A673 (cell line): ENCODE measurements around the gene STAT5B. TPM values are rescaled to one million over a fixed set of nuclear protein-coding genes. Genes with fewer than 3 reads are reported as not detected.

Source experiments
- BruUV-seq: library from RNA; stranded (reverse); fragments of 400-500 nt; replicated peaks from 2 replicates; lab custom pipeline; 2021; lab: Mats Ljungman, UMichigan
- CTCF ChIA-PET: fragments of 300-600 bp; sonication (Branson Sonifier 250); formaldehyde crosslinking; loops from one replicate; lab custom pipeline; 2022; ENCODE audit warnings: antibody characterized with exemption; lab: Charles Lee
- POLR2A ChIA-PET: fragments of 300-600 bp; sonication (Branson Sonifier 250); formaldehyde crosslinking; loops from one replicate; lab custom pipeline; 2022; ENCODE audit warnings: antibody characterized with exemption; ENCODE audit not compliant: low non-redundant PET; lab: Charles Lee
- DNase-seq: peaks from one replicate; pipeline ENCODE4 v3.0.0-alpha.2; 2015; ENCODE audit warnings: low spot score
- H3K27ac ChIP-seq: fragments of 200-600 bp; sonication (generic); 2 replicates; pipeline ENCODE4 v1.5.1; 2016; ENCODE audit warnings: mixed run types, low read depth, mild to moderate bottlenecking, mixed read lengths, antibody characterized with exemption, low read length; ENCODE audit not compliant: poor library complexity, severe bottlenecking
- H3K27me3 ChIP-seq: fragments of 200-600 bp; sonication (generic); replicated peaks from 2 replicates; pipeline ENCODE4 v1.6.1; 2017; ENCODE audit warnings: mixed run types, low read depth, mild to moderate bottlenecking, mixed read lengths, antibody characterized with exemption, low read length; ENCODE audit not compliant: insufficient read depth, poor library complexity
- H3K36me3 ChIP-seq: fragments of 200-600 bp; sonication (generic); 2 replicates; pipeline ENCODE4 v1.6.1; 2016; ENCODE audit warnings: mixed run types, mild to moderate bottlenecking, mixed read lengths, antibody characterized with exemption, low read length; ENCODE audit not compliant: insufficient read depth, poor library complexity, severe bottlenecking
- H3K4me1 ChIP-seq: fragments of 200-600 bp; sonication (generic); 2 replicates; pipeline ENCODE4 v1.6.1; 2017; ENCODE audit warnings: mixed run types, mild to moderate bottlenecking, mixed read lengths, antibody characterized with exemption, low read length; ENCODE audit not compliant: insufficient read depth, poor library complexity, severe bottlenecking
- H3K4me3 ChIP-seq: fragments of 200-600 bp; sonication (generic); 2 replicates; pipeline ENCODE4 v1.5.1; 2016; ENCODE audit warnings: low read depth, mixed run types, mild to moderate bottlenecking, mixed read lengths, low read length; ENCODE audit not compliant: poor library complexity, severe bottlenecking
- H3K9me3 ChIP-seq: fragments of 200-600 bp; sonication (generic); 2 replicates; pipeline ENCODE4 v1.6.1; 2016; ENCODE audit warnings: mixed run types, low read depth, mild to moderate bottlenecking, mixed read lengths, antibody characterized with exemption, low read length; ENCODE audit not compliant: poor library complexity, severe bottlenecking
- EZH2 ChIP-seq: fragments of 200-600 bp; sonication (generic); IDR thresholded peaks from 2 replicates; pipeline ENCODE4 v1.6.1; 2017; ENCODE audit warnings: borderline replicate concordance, low read depth, mild to moderate bottlenecking, mixed read lengths, antibody characterized with exemption, low read length; ENCODE audit not compliant: poor library complexity, severe bottlenecking
- intact Hi-C: fragments of 100-400 bp; cut with micrococcal nuclease; formaldehyde crosslinking; loops from one replicate; pipeline ENCODE4 v1.10.0; 2022; ENCODE audit not compliant: unreplicated experiment
- total RNA-seq: library from RNA; stranded (reverse); gene quantifications from 2 replicates; pipeline ENCODE4 v1.2.3, GENCODE V29; 2021
- TF ChIP-seq, protein P1 (sequence below): fragments of 300-800, 200-600 bp; sonication (generic); conservative IDR thresholded peaks from 2 replicates; pipeline ENCODE4 v1.5.1; 2017; ENCODE audit warnings: low read depth, mild to moderate bottlenecking, antibody characterized with exemption, low read length, moderate library complexity, mixed read lengths

Gene STAT5B
- total RNA-seq, 1 experiment from 2014 or later: 11.2 TPM

DNA sequence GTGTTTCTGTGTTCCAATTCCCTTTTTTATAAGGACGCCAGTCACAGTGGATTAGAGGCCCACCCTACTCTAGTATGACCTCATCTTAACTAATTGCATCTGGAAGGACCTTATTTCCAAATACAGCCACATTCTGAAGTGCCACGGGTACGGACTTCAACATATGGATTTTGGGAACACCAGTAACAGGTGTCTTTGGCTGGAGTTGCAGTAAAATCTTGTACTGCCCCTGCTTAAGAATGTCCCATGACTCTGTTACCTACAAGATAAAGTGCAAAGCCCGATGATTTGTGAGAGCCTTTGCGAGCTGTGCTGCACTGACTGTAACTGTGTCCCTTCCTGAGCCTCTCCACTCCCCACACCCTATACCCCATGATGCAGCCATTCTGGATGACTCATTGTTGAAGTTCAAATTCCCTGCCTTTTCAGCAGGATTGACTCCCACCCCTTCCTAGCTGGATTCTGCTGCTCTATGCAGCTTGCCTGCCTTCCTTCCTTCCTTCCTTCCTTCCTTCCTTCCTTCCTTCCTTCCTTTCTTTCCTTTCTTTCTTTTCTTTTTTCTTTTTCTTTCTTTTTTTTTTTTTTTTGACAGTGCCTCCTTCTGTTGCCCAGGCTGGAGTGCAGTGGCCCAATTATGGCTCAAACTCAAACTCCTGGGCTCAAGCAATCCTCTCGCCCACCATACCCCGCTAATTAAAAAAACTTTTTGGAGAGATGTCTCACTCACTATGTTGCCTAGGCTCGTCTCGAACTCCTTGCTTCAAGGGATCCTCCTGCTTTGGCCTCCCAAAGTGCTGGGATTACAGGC is 93.1 kb downstream of the STAT5B start:
- TF ChIP-seq, protein P1, sequence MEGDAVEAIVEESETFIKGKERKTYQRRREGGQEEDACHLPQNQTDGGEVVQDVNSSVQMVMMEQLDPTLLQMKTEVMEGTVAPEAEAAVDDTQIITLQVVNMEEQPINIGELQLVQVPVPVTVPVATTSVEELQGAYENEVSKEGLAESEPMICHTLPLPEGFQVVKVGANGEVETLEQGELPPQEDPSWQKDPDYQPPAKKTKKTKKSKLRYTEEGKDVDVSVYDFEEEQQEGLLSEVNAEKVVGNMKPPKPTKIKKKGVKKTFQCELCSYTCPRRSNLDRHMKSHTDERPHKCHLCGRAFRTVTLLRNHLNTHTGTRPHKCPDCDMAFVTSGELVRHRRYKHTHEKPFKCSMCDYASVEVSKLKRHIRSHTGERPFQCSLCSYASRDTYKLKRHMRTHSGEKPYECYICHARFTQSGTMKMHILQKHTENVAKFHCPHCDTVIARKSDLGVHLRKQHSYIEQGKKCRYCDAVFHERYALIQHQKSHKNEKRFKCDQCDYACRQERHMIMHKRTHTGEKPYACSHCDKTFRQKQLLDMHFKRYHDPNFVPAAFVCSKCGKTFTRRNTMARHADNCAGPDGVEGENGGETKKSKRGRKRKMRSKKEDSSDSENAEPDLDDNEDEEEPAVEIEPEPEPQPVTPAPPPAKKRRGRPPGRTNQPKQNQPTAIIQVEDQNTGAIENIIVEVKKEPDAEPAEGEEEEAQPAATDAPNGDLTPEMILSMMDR: no peak
- TF ChIP-seq EZH2: no peak
- Histone ChIP-seq H3K27ac (no peak overlapping the region), H3K27me3 (no peaks in the 10 kb centered on the region), H3K36me3 (no peaks in the 10 kb centered on the region), H3K4me3 (peak overlapping the region; percentile 45), H3K4me1 (peaks cover 4% of the 10 kb centered on the region), H3K9me3 (no peaks in the 10 kb centered on the region)
- ChIA-PET POLR2A (no interaction called here), CTCF (no interaction called here)
- intact Hi-C loops: no loop called here
- DNase-seq: peak; percentile 41
- no TSS peak for BruUV-seq

DNA sequence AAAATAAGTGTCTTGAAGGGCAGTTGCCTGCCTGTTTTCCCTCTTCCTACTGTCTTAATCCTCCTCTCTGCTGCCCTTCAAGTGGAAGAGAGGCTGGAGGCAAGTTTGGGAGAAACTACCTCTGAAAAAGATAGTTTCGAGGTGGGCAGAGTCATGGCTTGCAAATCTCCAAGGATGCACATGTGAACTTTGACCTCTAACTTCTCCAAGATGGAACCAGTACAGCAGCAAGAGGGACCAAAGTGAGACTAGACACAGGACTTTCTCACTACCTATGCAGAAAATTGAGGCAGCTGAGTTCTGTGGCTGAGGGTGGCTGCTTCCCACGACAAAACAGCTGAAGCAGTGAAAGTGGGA is 94.4 kb downstream of the STAT5B start:
- POLR2A ChIA-PET: no interaction called here
- intact Hi-C loops: no loop called here

DNA sequence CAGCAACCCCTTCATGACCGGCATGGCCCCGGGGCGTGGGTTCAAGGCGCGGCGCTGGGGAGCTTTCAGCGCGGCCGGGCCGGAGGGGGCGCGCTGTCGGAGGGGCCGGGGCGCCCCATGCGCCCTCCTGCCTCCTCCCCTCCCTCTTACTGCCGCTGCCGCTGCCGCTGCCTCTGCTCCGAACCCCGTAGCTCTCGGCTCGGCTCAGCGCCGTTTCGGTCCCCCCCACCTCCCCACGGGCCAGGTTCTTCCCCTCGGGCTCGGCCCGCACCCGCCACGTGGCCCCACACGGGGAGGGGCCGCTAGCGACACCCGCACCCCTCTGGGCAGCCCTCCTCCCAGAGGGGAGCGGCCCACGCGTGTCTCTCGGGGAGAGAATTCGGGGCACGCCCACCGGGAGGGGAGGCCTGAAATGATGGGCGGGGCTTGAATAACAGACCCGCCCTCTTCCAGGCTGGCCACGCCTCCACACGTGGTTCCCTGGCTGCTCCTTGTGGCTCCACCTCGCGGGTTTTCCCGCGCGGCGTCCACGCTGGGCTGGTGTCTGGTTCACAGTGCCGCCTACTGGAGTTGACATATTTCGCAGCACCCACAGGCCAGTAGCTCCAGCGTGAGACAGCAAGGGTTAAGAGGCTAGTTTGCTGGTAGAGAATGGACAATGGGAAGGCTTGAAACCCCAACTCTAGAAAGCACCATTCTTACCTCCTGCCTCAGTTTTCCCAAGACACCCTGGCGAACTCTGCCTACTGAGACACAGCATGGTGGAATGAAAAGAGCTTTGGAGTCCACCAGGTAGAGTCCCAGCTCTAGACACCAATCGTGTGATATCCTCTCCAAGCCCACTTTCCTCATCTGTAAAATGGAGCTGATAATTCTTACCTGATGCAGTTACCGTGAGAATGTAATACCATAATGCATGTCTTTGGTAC is 95.0 kb downstream of the STAT5B start, which contains the start of gene KCNH4:
TSS of gene KCNH4 (minus strand) at position 221 of the 929 bp plus-strand sequence. CDS start at position 24, 197 bp downstream.
- Histone ChIP-seq H3K36me3 (no peaks in the 10 kb centered on the region), H3K4me1 (peaks cover 4% of the 10 kb centered on the region), H3K9me3 (no peaks in the 10 kb centered on the region), H3K4me3 (peak within 1 kb of the TSS; percentile 30), H3K27ac (no peak within 1 kb of the TSS), H3K27me3 (no peaks in the 10 kb centered on the region)
- no TSS peak for BruUV-seq
- CTCF ChIA-PET: interaction anchor here (1.0 kb wide), 1 partner anchor 9 kb away, joined by 3 read pairs; no protein-coding TSS in a partner anchor
- TF ChIP-seq, protein P1: peak; percentile 58
- TF ChIP-seq EZH2: no peak
- POLR2A ChIA-PET: no interaction called here
- intact Hi-C loops: no loop called here
- DNase-seq: peak; percentile 73

More for the DNA sequence above, 94.4 kb downstream of the STAT5B start:
- Histone ChIP-seq H3K27ac (no peak overlapping the region), H3K9me3 (no peaks in the 10 kb centered on the region), H3K27me3 (no peaks in the 10 kb centered on the region), H3K4me1 (peaks cover 4% of the 10 kb centered on the region), H3K4me3 (no peak overlapping the region), H3K36me3 (no peaks in the 10 kb centered on the region)
- no peak for DNase-seq
- TF ChIP-seq, protein P1: no peak
- TF ChIP-seq EZH2: no peak
- CTCF ChIA-PET: interaction anchor here (1.0 kb wide), 1 partner anchor 8 kb away, joined by 3 read pairs; no protein-coding TSS in a partner anchor
- no TSS peak for BruUV-seq
